H1 (cell line): ENCODE data around the gene PRR5L. TPM values are rescaled to one million over a fixed set of nuclear protein-coding genes. Genes with fewer than 3 reads are reported as not detected.

Source experiments
- CTCF ChIA-PET: fragments of 300-600 bp; sonication (Branson Sonifier 250); formaldehyde crosslinking; loops from one replicate; lab custom pipeline; 2021; ENCODE audit not compliant: partially characterized antibody; lab: Charles Lee
- POLR2A ChIA-PET: fragments of 300-600 bp; sonication (Branson Sonifier 250); formaldehyde crosslinking; loops from one replicate; lab custom pipeline; 2021; ENCODE audit warnings: inconsistent platforms; ENCODE audit not compliant: partially characterized antibody; lab: Charles Lee
- DNase-seq, 2 experiments: peaks; one replicate each; pipeline versions ENCODE4 v3.0.0 to v3.0.0-alpha.2; 2010 to 2022; ENCODE audit warnings: low spot score in 2 of 2, low read depth in 1 of 2, mixed read lengths in 1 of 2
- FAIRE-seq: peaks from 2 replicates; lab custom pipeline; 2011; peaks lifted over from hg19 to GRCh38; lab: Jason Lieb, UNC
- H2AFZ ChIP-seq: 2 replicates; pipeline ENCODE4 v1.8.1; 2012; ENCODE audit warnings: low read length, inconsistent platforms
- H2AK5ac ChIP-seq: 2 replicates; pipeline ENCODE4 v1.6.1; 2013; ENCODE audit warnings: low read depth, low read length
- H2BK120ac ChIP-seq: replicated peaks from 2 replicates; pipeline ENCODE3; 2013; ENCODE audit warnings: low read depth, low read length, inconsistent platforms
- H2BK12ac ChIP-seq: 2 replicates; pipeline ENCODE4 v1.6.1; 2013; ENCODE audit warnings: low read depth, low read length
- H2BK15ac ChIP-seq: 2 replicates; pipeline ENCODE4 v1.6.1; 2013; ENCODE audit warnings: low read length
- H2BK20ac ChIP-seq: 2 replicates; pipeline ENCODE4 v1.6.1; 2013; ENCODE audit warnings: low read length
- H2BK5ac ChIP-seq: 2 replicates; pipeline ENCODE4 v1.6.1; 2013; ENCODE audit warnings: low read depth, low read length
- H3K14ac ChIP-seq: 2 replicates; pipeline ENCODE4 v1.6.1; 2013; ENCODE audit warnings: inconsistent platforms; ENCODE audit not compliant: insufficient read length
- H3K18ac ChIP-seq: 2 replicates; pipeline ENCODE4 v1.6.1; 2013; ENCODE audit warnings: low read length; ENCODE audit errors: extremely low read depth
- H3K23ac ChIP-seq: 2 replicates; pipeline ENCODE4 v1.6.1; 2013; ENCODE audit warnings: inconsistent platforms; ENCODE audit not compliant: insufficient read length
- H3K23me2 ChIP-seq: 2 replicates; pipeline ENCODE4 v1.6.1; 2013; ENCODE audit warnings: low read depth, low read length
- H3K27ac ChIP-seq: 2 replicates; pipeline ENCODE4 v1.6.1; 2011; ENCODE audit warnings: low read depth, low read length, inconsistent platforms
- H3K27me3 ChIP-seq, 4 experiments: replicated peaks in 1 of 4; 1 replicate in 1 of 4; 2 replicates in 3 of 4; pipeline versions ENCODE4 v1.6.1 to v1.8.1; 2011 to 2013; ENCODE audit warnings: low read length in 3 of 4, mild to moderate bottlenecking in 3 of 4, inconsistent platforms in 2 of 4, mixed read lengths in 2 of 4, moderate library complexity in 1 of 4; ENCODE audit not compliant: control insufficient read depth in 3 of 4, insufficient read depth in 3 of 4; ENCODE audit errors: extremely low read depth in 1 of 4
- H3K36me3 ChIP-seq, 4 experiments: 2 replicates each; pipeline versions ENCODE4 v1.6.1 to v1.8.1; 2011 to 2013; ENCODE audit warnings: mild to moderate bottlenecking in 4 of 4, low read length in 3 of 4, moderate library complexity in 2 of 4, control low read depth in 1 of 4, inconsistent platforms in 1 of 4; ENCODE audit not compliant: insufficient read depth in 4 of 4, control insufficient read depth in 2 of 4
- H3K4ac ChIP-seq: replicated peaks from 2 replicates; pipeline ENCODE3; 2013; ENCODE audit warnings: low read length, low read depth, mixed read lengths, inconsistent platforms; ENCODE audit not compliant: insufficient read length
- H3K4me1 ChIP-seq, 4 experiments: replicated peaks in 1 of 4; 1 replicate in 1 of 4; 2 replicates in 3 of 4; pipeline versions ENCODE4 v1.6.1 to v1.8.1; 2011 to 2013; ENCODE audit warnings: low read length in 3 of 4, inconsistent platforms in 2 of 4, mixed read lengths in 1 of 4; ENCODE audit not compliant: insufficient read depth in 4 of 4, control insufficient read depth in 3 of 4
- H3K4me2 ChIP-seq, 2 experiments: 2 replicates each; pipeline versions ENCODE4 v1.6.1 to v1.8.1; 2011 to 2013; ENCODE audit warnings: low read depth in 2 of 2, low read length in 2 of 2, control low read depth in 1 of 2, inconsistent platforms in 1 of 2, mild to moderate bottlenecking in 1 of 2; ENCODE audit not compliant: insufficient read depth in 1 of 2
- H3K4me3 ChIP-seq, 4 experiments: fragments of 200-600, 300-600 bp in 1 of 4; sonication (generic), shearing (Covaris generic), sonication (Bioruptor Twin) in 1 of 4; 2 replicates each; pipeline versions ENCODE4 v1.5.1 to v1.8.1; 2011 to 2016; ENCODE audit warnings: low read length in 4 of 4, low read depth in 3 of 4, control low read depth in 2 of 4, inconsistent platforms in 2 of 4, mild to moderate bottlenecking in 2 of 4, mixed read lengths in 1 of 4, moderate library complexity in 1 of 4; ENCODE audit not compliant: insufficient read depth in 2 of 4; ENCODE audit errors: extremely low read depth in 1 of 4
- H3K56ac ChIP-seq: replicated peaks from 2 replicates; pipeline ENCODE3; 2013; ENCODE audit warnings: low read depth, mild to moderate bottlenecking, mixed read lengths, low read length, inconsistent platforms; ENCODE audit not compliant: insufficient read length
- H3K79me1 ChIP-seq: 2 replicates; pipeline ENCODE4 v1.6.1; 2013; ENCODE audit warnings: low read depth, low read length, control low read depth
- H3K79me2 ChIP-seq, 2 experiments: 2 replicates each; pipeline versions ENCODE4 v1.6.1 to v1.8.1; 2012 to 2013; ENCODE audit warnings: low read length in 2 of 2, mild to moderate bottlenecking in 2 of 2, inconsistent platforms in 1 of 2; ENCODE audit not compliant: insufficient read depth in 2 of 2, control insufficient read depth in 1 of 2
- H3K9ac ChIP-seq, 4 experiments: replicated peaks in 1 of 4; 1 replicate in 1 of 4; 2 replicates in 3 of 4; pipeline versions ENCODE4 v1.6.1 to v1.8.1; 2011 to 2013; ENCODE audit warnings: low read depth in 3 of 4, low read length in 3 of 4, control low read depth in 2 of 4, mild to moderate bottlenecking in 2 of 4, moderate library complexity in 2 of 4, inconsistent platforms in 1 of 4; ENCODE audit errors: extremely low read depth in 1 of 4
- H3K9me3 ChIP-seq, 2 experiments: 2 replicates each; pipeline versions ENCODE4 v1.6.1 to v1.8.1; 2012 to 2013; ENCODE audit warnings: mild to moderate bottlenecking in 2 of 2, moderate library complexity in 2 of 2, control low read depth in 1 of 2, inconsistent platforms in 1 of 2, low read depth in 1 of 2, low read length in 1 of 2, mixed read lengths in 1 of 2; ENCODE audit not compliant: insufficient read depth in 2 of 2
- H4K20me1 ChIP-seq, 2 experiments: replicated peaks in 1 of 2; 2 replicates each; pipeline versions ENCODE3 to v1.8.1; 2011 to 2013; ENCODE audit warnings: inconsistent platforms in 2 of 2, low read length in 2 of 2, mild to moderate bottlenecking in 1 of 2; ENCODE audit not compliant: insufficient read depth in 2 of 2, control insufficient read depth in 1 of 2
- H4K5ac ChIP-seq: 2 replicates; pipeline ENCODE4 v1.6.1; 2013; ENCODE audit warnings: low read length, low read depth, mixed read lengths, inconsistent platforms; ENCODE audit not compliant: insufficient read length
- H4K8ac ChIP-seq: 2 replicates; pipeline ENCODE4 v1.8.0; 2013; ENCODE audit warnings: mild to moderate bottlenecking, moderate library complexity, low read length, inconsistent platforms; ENCODE audit not compliant: insufficient read depth; ENCODE audit errors: extremely low read depth
- H4K91ac ChIP-seq: replicated peaks from 2 replicates; pipeline ENCODE3; 2013; ENCODE audit warnings: low read length, mixed read lengths, inconsistent platforms; ENCODE audit not compliant: insufficient read length
- RBBP5 ChIP-seq: IDR thresholded peaks from 2 replicates; pipeline ENCODE4 v1.7.1; 2012; ENCODE audit warnings: low read depth, mild to moderate bottlenecking, inconsistent platforms, low read length, moderate library complexity, borderline replicate concordance
- SP1 ChIP-seq: IDR thresholded peaks from 2 replicates; pipeline ENCODE4 v1.6.1; 2011; ENCODE audit warnings: low read depth, low read length
- SUZ12 ChIP-seq: fragments of 200-600 bp; sonication (generic); IDR thresholded peaks from 2 replicates; pipeline ENCODE4 v1.6.1; 2012; ENCODE audit warnings: mild to moderate bottlenecking, inconsistent platforms, low read length, moderate library complexity, mixed read lengths
- TCF12 ChIP-seq: IDR thresholded peaks from 2 replicates; pipeline ENCODE4 v1.6.1; 2011; ENCODE audit warnings: low read depth, mild to moderate bottlenecking, low read length
- WGBS, 2 experiments: shearing (Covaris generic) in 1 of 2; methylation state at CpG; one replicate each; pipeline versions ENCODE4 v1.1.6 to v1.1.7; 2013 to 2015; ENCODE audit warnings: low lambda C conversion rate in 2 of 2, mixed read lengths in 2 of 2, inconsistent platforms in 1 of 2, low coverage in 1 of 2, missing lambda C conversion rate in 1 of 2; ENCODE audit not compliant: insufficient replicate concordance in 2 of 2, insufficient coverage in 1 of 2, insufficient read length in 1 of 2; ENCODE audit errors: extremely low coverage in 1 of 2, missing lambda C conversion rate in 1 of 2; 5-methylcytosine and 5-hydroxymethylcytosine counted together
- polyA plus RNA-seq, 7 experiments: library from polyadenylated mRNA; depleted of rRNA in 3 of 7; stranded (reverse) in 5 of 7; unstranded in 2 of 7; fragments of >200 nt in 5 of 7; fragments of 200-250 nt in 2 of 7; gene quantifications; 1 replicate in 5 of 7; 2 replicates in 1 of 7; 4 replicates in 1 of 7; pipeline versions ENCODE4 v1.2.1 to v1.2.3, GENCODE V29; 2011 to 2013; ENCODE audit warnings: missing spikeins in 2 of 7, mixed read lengths in 2 of 7
- total RNA-seq: library from RNA; stranded (reverse); fragmentation: NEBNext Ultra II Directional; extraction: Animal tissue kit (Norgen Biotek cat#: 25700); gene quantifications from 2 replicates; pipeline ENCODE4 v1.2.1, GENCODE V29; 2021

Gene PRR5L
- total and polyA plus RNA-seq, 2 of the 8 experiments (the other 6 are each of a cell fraction or from before 2014, with no cell fraction given) = 6.6 to 10.1 TPM

GRCh38 chr11:36436589-36436988 lies 140.5 kb downstream of the PRR5L start:
- no peak overlapping the region for H3K4ac ChIP-seq
- no peak overlapping the region for H2BK15ac ChIP-seq
- no peak overlapping the region for H3K56ac ChIP-seq
- H2BK20ac ChIP-seq = no peak overlapping the region
- H3K9ac ChIP-seq = no peak overlapping the region
- no peaks in the 10 kb centered on the region for H4K20me1 ChIP-seq
- no peaks in the 10 kb centered on the region for H3K36me3 ChIP-seq
- TF ChIP-seq SP1 = no peak
- TF ChIP-seq SUZ12 = no peak
- TF ChIP-seq TCF12 = no peak
- no peak for TF ChIP-seq RBBP5
- no peak overlapping the region for H4K91ac ChIP-seq
- H4K8ac ChIP-seq = no peak overlapping the region
- no peak overlapping the region for H2BK5ac ChIP-seq
- no peaks in the 10 kb centered on the region for H3K23me2 ChIP-seq
- H3K79me2 ChIP-seq = no peaks in the 10 kb centered on the region
- no peak overlapping the region for H3K14ac ChIP-seq
- WGBS, 2 experiments = 94% methylated on average over 2 of the region's 2 CpGs; no CpG with 5 or more reads in 1 of the 2 experiments
- H2AFZ ChIP-seq = no peak overlapping the region
- H2BK12ac ChIP-seq = no peak overlapping the region
- H2BK120ac ChIP-seq = no peak overlapping the region
- no peak overlapping the region for H3K4me3 ChIP-seq
- DNase-seq = no peak
- H3K27ac ChIP-seq = no peak overlapping the region
- POLR2A ChIA-PET = no interaction called here
- H3K79me1 ChIP-seq = no peaks in the 10 kb centered on the region
- no peaks in the 10 kb centered on the region for H3K4me1 ChIP-seq
- H3K18ac ChIP-seq = no peak overlapping the region
- FAIRE-seq = no peak
- 0 out of 4 replicates have a peak, but pooled peaks cover 0 to 4% of the 10 kb centered on the region in 2 experiments for H3K9me3 ChIP-seq
- no peak overlapping the region for H4K5ac ChIP-seq
- CTCF ChIA-PET = no interaction called here
- H3K23ac ChIP-seq = no peak overlapping the region
- H3K27me3 ChIP-seq = no peaks in the 10 kb centered on the region
- no peak overlapping the region for H3K4me2 ChIP-seq
- no peak overlapping the region for H2AK5ac ChIP-seq
